GM19023 (cell line): ENCODE results near the gene PROM1.

Experiments used
- ATAC-seq: cut with Tn5 transposase; IDR thresholded peaks from one replicate; pipeline ENCODE4 v1.9.1; 2021; ENCODE audit warnings: mild to moderate bottlenecking, moderate library complexity; ENCODE audit not compliant: unreplicated experiment

PROM1 gene

GRCh38 chr4:16029262-16029661, 54.6 kb downstream of the PROM1 start:
- no peak for ATAC-seq

- ATAC-seq = no peak
Observed at GRCh38 chr4:16027626-16028025, 56.2 kb downstream of the PROM1 start.

- ATAC-seq = no peak
Observed at GRCh38 chr4:16027114-16027513, 56.7 kb downstream of the PROM1 start.

- no peak for ATAC-seq
Observed at GRCh38 chr4:16026160-16026761, 57.6 kb downstream of the PROM1 start.

GRCh38 chr4:16025268-16025667, 58.6 kb downstream of the PROM1 start:
- no peak for ATAC-seq

- ATAC-seq = no peak
Observed at GRCh38 chr4:16023776-16024408, 59.9 kb downstream of the PROM1 start.

GRCh38 chr4:16021804-16022560, 61.8 kb downstream of the PROM1 start:
- ATAC-seq = no peak

- ATAC-seq = no peak
Observed at GRCh38 chr4:16019649-16020048, 64.2 kb downstream of the PROM1 start.

- ATAC-seq = no peak
Observed at GRCh38 chr4:16018841-16019240, 65.0 kb downstream of the PROM1 start.

- no peak for ATAC-seq
Observed at GRCh38 chr4:16018061-16018676, 65.7 kb downstream of the PROM1 start.

- no peak for ATAC-seq
Observed at GRCh38 chr4:16016536-16016935, 67.3 kb downstream of the PROM1 start.

GRCh38 chr4:16011173-16011572, 72.7 kb downstream of the PROM1 start:
- no peak for ATAC-seq

GRCh38 chr4:16009153-16009552, 74.7 kb downstream of the PROM1 start:
- no peak for ATAC-seq

GRCh38 chr4:16007471-16008095, 76.2 kb downstream of the PROM1 start:
- ATAC-seq = no peak

GRCh38 chr4:16006771-16007446, 76.9 kb downstream of the PROM1 start:
- ATAC-seq = no peak

GRCh38 chr4:16005676-16006075, 78.1 kb downstream of the PROM1 start:
- ATAC-seq = no peak

GRCh38 chr4:16001484-16001858, 82.4 kb downstream of the PROM1 start:
- peak; percentile 99 for ATAC-seq

- peak; percentile 21 for ATAC-seq
Observed at GRCh38 chr4:16000708-16001483, 82.9 kb downstream of the PROM1 start.

- no peak for ATAC-seq
Observed at GRCh38 chr4:15996773-15997172, 87.0 kb downstream of the PROM1 start.

- no peak for ATAC-seq
Observed at GRCh38 chr4:15995826-15996225, 88.0 kb downstream of the PROM1 start.
